Hippocampal formation (tissue), 2 donors: Measurements from ENCODE around the gene MAP3K19.
A peak's percentile ranks its signal among the peaks of the same experiment; 100 is the strongest.
"Not testable (repeated sequence)": the region's sequence is repeated elsewhere in the genome, so short reads cannot be mapped to it uniquely, and the experiment has no call there.

Experiments
- DNase-seq, 2 donors: peaks; one replicate each; lab custom pipeline; 2025; lab: John Stamatoyannopoulos, UW

The MAP3K19 gene

DNA sequence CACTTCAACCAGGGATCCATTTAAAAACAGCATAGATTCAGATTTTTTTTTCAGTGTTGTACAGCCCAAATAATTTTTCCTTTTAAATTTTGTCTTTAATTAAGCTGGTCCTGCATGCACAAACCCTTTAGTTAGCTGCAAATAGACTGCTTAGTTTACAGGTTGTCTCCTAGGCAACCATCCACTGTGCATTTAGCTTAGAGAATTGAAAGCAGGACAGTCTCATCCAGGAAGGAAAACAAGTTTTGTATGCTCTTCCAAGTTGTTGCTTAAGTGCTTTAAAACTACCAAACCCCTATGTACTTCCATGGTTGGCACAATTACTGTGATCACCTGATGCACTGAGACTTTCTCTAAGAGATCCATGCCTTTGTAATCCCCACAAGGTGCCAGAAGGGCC lies at the start of gene MAP3K19:
TSS of gene MAP3K19 (minus strand) at position 148 of the 400 bp plus-strand sequence. CDS start 22,800 bp downstream, outside the sequence.
- no peak for DNase-seq

DNA sequence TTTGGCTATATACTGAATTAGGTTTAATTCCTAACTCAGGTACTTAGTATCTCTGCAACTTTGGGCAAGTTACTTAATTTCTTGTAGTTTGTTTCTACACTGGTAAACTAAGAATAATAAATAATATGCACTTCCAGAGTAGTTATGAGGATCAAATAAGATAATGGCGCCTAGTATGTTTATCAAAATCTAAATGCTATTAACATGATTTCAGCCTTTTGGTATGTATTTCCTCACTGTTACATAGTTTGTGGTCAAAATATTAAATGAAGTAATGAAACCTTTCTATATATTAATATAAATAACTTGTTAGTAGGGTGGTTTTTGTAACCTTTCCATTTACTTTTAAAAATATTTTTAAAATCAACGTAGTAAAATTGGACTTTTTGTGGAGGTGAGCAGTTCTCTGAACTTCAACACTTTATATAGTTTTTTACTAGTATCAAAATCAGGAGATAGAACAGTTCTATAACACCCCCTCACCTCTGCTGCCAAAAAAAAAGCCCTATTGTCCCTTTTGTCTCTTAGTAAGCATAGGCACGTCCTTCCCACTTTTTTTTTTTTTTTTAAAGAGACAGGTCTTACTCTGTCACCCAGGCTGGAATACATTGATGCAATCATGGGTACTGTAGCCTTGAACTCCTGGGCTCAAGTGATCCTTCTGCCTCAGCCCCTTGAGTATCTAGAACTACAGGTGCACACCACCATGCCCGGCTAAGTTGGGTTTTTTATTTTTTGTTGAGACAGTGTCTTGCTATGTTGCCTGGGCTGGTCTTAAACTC lies 49.6 kb upstream of the MAP3K19 start:
- no peak for DNase-seq

GRCh38 chr2:135095591-135095990 lies 48.3 kb upstream of the MAP3K19 start:
- DNase-seq = no peak

DNA sequence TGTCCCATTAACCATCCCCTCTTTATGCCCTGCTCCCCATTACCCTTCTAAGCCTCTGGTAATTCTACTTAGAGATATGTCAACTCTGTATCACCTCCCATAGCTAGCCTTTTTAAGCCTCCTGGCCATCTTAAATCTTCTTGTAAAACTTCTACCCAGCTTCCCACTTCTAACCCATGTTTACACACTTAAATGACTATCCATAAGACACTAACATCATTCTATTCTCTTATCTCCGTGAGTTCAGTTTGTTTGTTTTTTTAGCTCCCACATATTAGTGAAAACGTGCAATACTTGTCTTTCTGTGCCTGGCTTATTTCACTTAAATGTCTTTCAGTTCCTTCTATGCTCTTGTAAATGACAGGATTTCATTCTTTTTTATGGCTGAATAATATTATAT lies 47.3 kb upstream of the MAP3K19 start:
- DNase-seq = no peak

DNA sequence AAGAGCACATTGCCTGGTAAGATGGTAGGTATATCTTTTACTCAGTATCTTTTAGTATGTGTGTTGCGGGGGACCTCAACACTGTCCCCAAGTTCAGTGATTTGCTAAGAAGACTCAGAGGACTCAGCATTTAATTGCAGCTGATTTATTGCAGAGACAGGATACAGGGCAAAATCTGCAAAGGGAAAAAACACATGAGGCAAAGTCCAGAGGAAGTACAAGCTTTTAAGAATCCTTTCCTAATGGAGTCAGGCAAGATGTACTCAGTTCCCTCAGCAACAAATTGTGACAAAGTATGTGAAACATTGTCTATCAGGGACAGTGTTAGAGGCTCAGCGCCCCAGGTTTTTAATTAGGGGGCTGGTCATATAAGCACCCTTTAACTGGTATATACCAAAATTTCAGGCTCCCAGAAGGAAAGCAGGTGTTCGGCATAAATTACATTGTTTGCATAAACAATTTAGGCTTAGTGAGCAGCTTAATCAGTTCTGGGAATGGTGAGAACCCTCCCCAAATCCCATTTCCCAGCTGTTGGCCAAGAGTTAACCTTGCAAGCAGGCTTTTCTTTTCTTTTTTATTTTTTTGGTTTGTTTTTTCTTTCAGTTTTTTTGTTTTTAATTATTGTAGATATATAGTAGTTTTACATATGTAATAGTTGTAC lies 46.6 kb upstream of the MAP3K19 start:
- no peak for DNase-seq

- no peak for DNase-seq
Measured at GRCh38 chr2:135093193-135093592, 45.9 kb upstream of the MAP3K19 start.

GRCh38 chr2:135091681-135092080 lies 44.4 kb upstream of the MAP3K19 start:
- DNase-seq = no peak

DNA sequence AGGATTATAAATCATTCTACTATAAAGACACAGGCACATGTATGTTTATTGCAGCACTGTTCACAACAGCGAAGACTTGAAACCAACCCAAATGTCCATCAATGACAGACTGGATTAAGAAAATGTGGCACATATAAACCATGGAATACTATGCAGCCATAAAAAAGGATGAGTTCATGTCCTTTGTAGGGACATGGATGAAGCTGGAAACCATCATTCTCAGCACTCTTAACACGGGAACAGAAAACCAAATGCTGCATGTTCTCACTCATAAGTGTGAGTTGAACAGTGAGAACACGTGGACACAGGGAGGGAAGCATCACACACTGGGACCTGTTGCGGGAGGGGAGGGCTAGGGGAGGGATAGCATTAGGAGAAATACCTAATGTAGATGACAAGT lies 42.4 kb upstream of the MAP3K19 start:
- not testable (repeated sequence) for DNase-seq

GRCh38 chr2:135086222-135086621 lies 39.0 kb upstream of the MAP3K19 start:
- no peak for DNase-seq

- DNase-seq = no peak
Measured at GRCh38 chr2:135078417-135078816, 31.2 kb upstream of the MAP3K19 start.

GRCh38 chr2:135076556-135076955 lies 29.3 kb upstream of the MAP3K19 start:
- no peak for DNase-seq

- DNase-seq = no peak
Measured at GRCh38 chr2:135074216-135074615, 27.0 kb upstream of the MAP3K19 start.

GRCh38 chr2:135072125-135072997 lies 25.1 kb upstream of the MAP3K19 start:
- DNase-seq = no peak

- DNase-seq = no peak
Measured at GRCh38 chr2:135066710-135067109, 19.5 kb upstream of the MAP3K19 start.

DNA sequence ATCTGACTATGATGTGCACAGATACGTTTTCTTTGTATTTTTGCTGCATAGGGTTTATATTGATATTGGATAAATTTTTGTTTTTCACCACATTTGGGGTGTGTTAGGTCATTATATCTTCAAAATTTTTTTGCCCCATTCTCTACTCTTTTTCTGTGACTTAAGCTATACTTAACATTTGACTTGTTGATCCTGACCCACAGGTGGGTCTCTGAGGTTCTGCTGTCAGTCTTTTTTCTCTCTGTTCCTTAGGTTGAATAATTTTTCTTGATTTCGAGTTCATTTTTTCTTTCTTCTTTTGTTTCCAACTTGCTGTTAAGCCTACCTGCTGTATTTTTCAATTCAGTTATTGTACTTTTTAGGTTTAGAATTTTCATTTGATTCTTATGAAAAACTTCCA lies 16.9 kb upstream of the MAP3K19 start:
- DNase-seq = no peak

GRCh38 chr2:135063210-135063609 lies 16.0 kb upstream of the MAP3K19 start:
- DNase-seq = no peak

GRCh38 chr2:135059577-135059976 lies 12.3 kb upstream of the MAP3K19 start:
- no peak for DNase-seq

DNA sequence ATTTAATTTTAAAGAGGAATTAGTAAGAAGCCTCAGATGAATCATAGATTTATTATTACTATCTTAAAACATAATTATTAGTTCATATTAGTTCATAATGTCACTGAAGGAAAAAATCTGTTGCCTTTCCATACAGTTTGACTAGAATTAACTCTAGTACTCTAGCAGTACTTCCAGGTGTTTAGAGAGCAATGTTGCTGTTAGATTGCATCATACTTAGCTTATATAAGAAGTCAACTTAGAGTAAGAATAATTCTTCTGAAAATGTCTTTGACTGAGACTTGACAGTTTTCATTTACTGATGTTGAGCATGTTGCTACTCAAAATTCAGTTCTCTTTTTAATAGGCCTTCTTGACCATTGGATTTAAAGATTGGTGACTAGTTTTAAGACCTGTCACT lies 9.5 kb upstream of the MAP3K19 start:
- DNase-seq = no peak

GRCh38 chr2:135055182-135055786 lies 8.0 kb upstream of the MAP3K19 start:
- no peak for DNase-seq

DNA sequence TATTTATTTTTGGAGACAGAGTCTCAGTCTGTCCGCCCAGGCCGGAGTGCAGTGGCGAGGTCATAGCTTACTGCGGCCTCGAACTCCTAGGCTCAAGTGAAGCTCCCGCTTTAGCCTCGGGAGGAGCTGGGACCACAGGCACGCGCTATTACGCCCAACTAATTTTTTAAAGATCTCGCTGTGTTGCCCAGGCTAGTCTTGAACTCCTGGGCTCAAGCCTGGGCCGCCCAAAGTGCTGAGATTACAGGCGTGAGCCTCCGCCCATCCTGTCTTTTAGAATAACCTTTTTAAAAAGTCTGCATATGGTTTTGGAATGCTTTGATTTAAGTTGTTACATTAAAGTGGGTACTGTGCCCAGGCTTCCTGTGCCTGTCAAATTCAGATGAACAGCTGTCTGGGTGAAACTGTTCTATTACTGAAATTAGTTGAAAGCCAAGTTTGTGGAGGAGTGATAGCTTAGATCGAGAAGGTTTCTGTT lies 5.8 kb upstream of the MAP3K19 start:
- no peak for DNase-seq

DNA sequence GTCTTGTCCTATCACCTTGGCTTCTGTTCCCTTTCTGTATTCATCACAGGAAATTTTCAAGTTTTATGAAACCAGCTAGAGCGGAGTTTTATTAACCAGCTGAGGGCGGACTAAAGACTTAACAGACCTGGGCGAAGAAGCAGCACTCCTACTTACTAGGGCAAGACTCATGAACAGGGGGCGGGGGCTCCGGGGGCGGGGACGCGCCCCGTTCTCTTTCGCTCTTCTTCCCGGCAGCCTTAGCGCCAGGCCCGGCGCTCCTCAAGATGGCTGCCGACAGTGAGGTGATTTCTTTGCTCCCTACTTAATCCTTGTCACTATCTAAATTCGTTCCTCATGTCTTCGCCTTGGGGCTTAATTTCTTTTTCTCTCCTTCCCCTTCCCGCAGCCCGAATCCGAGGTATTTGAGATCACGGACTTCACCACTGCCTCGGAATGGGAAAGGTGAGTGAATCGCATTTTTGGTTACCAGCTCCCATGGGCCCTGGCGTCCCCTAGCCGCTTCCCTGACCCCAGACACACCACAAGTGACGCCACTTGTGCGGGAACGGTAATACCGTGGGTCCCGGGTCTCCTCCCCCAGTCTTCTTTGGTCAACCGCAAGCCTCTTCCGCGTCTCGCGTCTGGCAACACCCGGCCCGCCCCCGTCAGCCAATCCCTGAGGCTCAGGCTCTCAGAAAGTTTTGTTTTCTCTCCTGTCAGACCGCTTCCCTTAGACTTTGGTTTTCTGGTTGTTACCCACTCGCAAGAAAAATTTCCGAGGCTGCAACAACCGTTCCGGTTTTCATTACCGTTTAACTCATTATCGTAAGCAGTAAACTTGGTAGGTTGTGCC lies 5.0 kb upstream of the MAP3K19 start, which contains the start of gene RAB3GAP1:
TSS of gene RAB3GAP1 (plus strand) at position 251 of the 835 bp plus-strand sequence. CDS start at position 267, 16 bp downstream.
- peak; percentile 69 to 74 for DNase-seq
